ENCODE data around the gene OR2AJ1.

OR2AJ1 gene

GRCh38 chr1:247906504-247907047, 18.1 kb upstream of the OR2AJ1 start:
- H3K27me3 ChIP-seq (ENCODE audit: low read depth, low read length), result no peaks in the 10 kb centered on the region
- no peaks in the 10 kb centered on the region for H3K9me3 ChIP-seq (ENCODE audit: insufficient read depth, low read length)
- H3K9ac ChIP-seq (ENCODE audit: low read length), result no peak overlapping the region
- no peaks in the 10 kb centered on the region for H3K36me3 ChIP-seq (replicated peaks; ENCODE audit: low read depth, low read length)
- no peak overlapping the region for H3K27ac ChIP-seq (ENCODE audit: low read length)
- H3K4me1 ChIP-seq (ENCODE audit: low read length), result no peaks in the 10 kb centered on the region
- no peak overlapping the region for H2AFZ ChIP-seq (ENCODE audit: low read depth, low read length)
- no peaks in the 10 kb centered on the region for H3K79me2 ChIP-seq (ENCODE audit: low read length)
- no peak overlapping the region for H3K4me3 ChIP-seq (ENCODE audit: low read length)
- no peak overlapping the region for H3K4me2 ChIP-seq (ENCODE audit: low read length)
- no peak for TF ChIP-seq CTCF (IDR thresholded peaks at IDR 0.05; ENCODE audit: low read depth, low read length)
- TF ChIP-seq EZH2phosphoT487 (IDR thresholded peaks at IDR 0.05; ENCODE audit: low read depth), result no peak
- H4K20me1 ChIP-seq (ENCODE audit: insufficient read depth, low read length), result no peaks in the 10 kb centered on the region

GRCh38 chr1:247908766-247909165, 15.9 kb upstream of the OR2AJ1 start:
- no peak overlapping the region for H3K9ac ChIP-seq (ENCODE audit: low read length)
- no peak overlapping the region for H3K27ac ChIP-seq (ENCODE audit: low read length)
- no peaks in the 10 kb centered on the region for H3K27me3 ChIP-seq (ENCODE audit: low read depth, low read length)
- no peak overlapping the region for H3K4me3 ChIP-seq (ENCODE audit: low read length)
- TF ChIP-seq CTCF (IDR thresholded peaks at IDR 0.05; ENCODE audit: low read depth, low read length) (no peak), EZH2phosphoT487 (IDR thresholded peaks at IDR 0.05; ENCODE audit: low read depth) (no peak)
- no peaks in the 10 kb centered on the region for H3K9me3 ChIP-seq (ENCODE audit: insufficient read depth, low read length)
- H3K36me3 ChIP-seq (replicated peaks; ENCODE audit: low read depth, low read length), result no peaks in the 10 kb centered on the region
- no peaks in the 10 kb centered on the region for H4K20me1 ChIP-seq (ENCODE audit: insufficient read depth, low read length)
- H3K4me1 ChIP-seq (ENCODE audit: low read length), result no peaks in the 10 kb centered on the region
- no peak overlapping the region for H3K4me2 ChIP-seq (ENCODE audit: low read length)
- H3K79me2 ChIP-seq (ENCODE audit: low read length), result no peaks in the 10 kb centered on the region
- no peak overlapping the region for H2AFZ ChIP-seq (ENCODE audit: low read depth, low read length)

GRCh38 chr1:247913786-247914185, 10.9 kb upstream of the OR2AJ1 start:
- H3K9ac ChIP-seq (ENCODE audit: low read length), result no peak overlapping the region
- H2AFZ ChIP-seq (ENCODE audit: low read depth, low read length), result no peak overlapping the region
- H3K4me1 ChIP-seq (ENCODE audit: low read length), result no peaks in the 10 kb centered on the region
- no peaks in the 10 kb centered on the region for H3K27me3 ChIP-seq (ENCODE audit: low read depth, low read length)
- H3K9me3 ChIP-seq (ENCODE audit: insufficient read depth, low read length), result no peaks in the 10 kb centered on the region
- H3K36me3 ChIP-seq (replicated peaks; ENCODE audit: low read depth, low read length), result no peaks in the 10 kb centered on the region
- no peak overlapping the region for H3K4me2 ChIP-seq (ENCODE audit: low read length)
- no peak overlapping the region for H3K27ac ChIP-seq (ENCODE audit: low read length)
- H3K4me3 ChIP-seq (ENCODE audit: low read length), result no peak overlapping the region
- no peak for TF ChIP-seq EZH2phosphoT487 (IDR thresholded peaks at IDR 0.05; ENCODE audit: low read depth)
- no peak for TF ChIP-seq CTCF (IDR thresholded peaks at IDR 0.05; ENCODE audit: low read depth, low read length)
- H3K79me2 ChIP-seq (ENCODE audit: low read length), result no peaks in the 10 kb centered on the region
- no peaks in the 10 kb centered on the region for H4K20me1 ChIP-seq (ENCODE audit: insufficient read depth, low read length)

- H3K27me3 ChIP-seq (ENCODE audit: low read depth, low read length), result no peaks in the 10 kb centered on the region
- H3K9me3 ChIP-seq (ENCODE audit: insufficient read depth, low read length), result no peaks in the 10 kb centered on the region
- H3K79me2 ChIP-seq (ENCODE audit: low read length), result no peaks in the 10 kb centered on the region
- no peak overlapping the region for H3K4me2 ChIP-seq (ENCODE audit: low read length)
- H3K27ac ChIP-seq (ENCODE audit: low read length), result no peak overlapping the region
- H2AFZ ChIP-seq (ENCODE audit: low read depth, low read length), result no peak overlapping the region
- H3K4me1 ChIP-seq (ENCODE audit: low read length), result no peaks in the 10 kb centered on the region
- H3K36me3 ChIP-seq (replicated peaks; ENCODE audit: low read depth, low read length), result no peaks in the 10 kb centered on the region
- H4K20me1 ChIP-seq (ENCODE audit: insufficient read depth, low read length), result no peaks in the 10 kb centered on the region
- no peak overlapping the region for H3K4me3 ChIP-seq (ENCODE audit: low read length)
- no peak overlapping the region for H3K9ac ChIP-seq (ENCODE audit: low read length)
- no peak for TF ChIP-seq EZH2phosphoT487 (IDR thresholded peaks at IDR 0.05; ENCODE audit: low read depth)
- TF ChIP-seq CTCF (IDR thresholded peaks at IDR 0.05; ENCODE audit: low read depth, low read length), result no peak
Measured at GRCh38 chr1:247914941-247915662, 9.6 kb upstream of the OR2AJ1 start.

Data from OCI-LY3 (cell line).